ENCODE results near the gene TRAM2. TPM values are rescaled to one million over a fixed set of nuclear protein-coding genes. Genes with fewer than 3 reads are reported as not detected.

The TRAM2 gene
- total and polyA plus RNA-seq, 2 of the 13 experiments (the other 11 are each of a cell fraction or from before 2014, with no cell fraction given) = 49.1 to 72.5 TPM

GRCh38 chr6:52577022-52577777 is at the start of gene TRAM2 (continued):
- TF ChIP-seq PTBP1 (IDR thresholded peaks at IDR 0.05; ENCODE audit: low read depth, low read length, poor library complexity, severe bottlenecking) = peak; percentile 45
- TF ChIP-seq RARA (CRISPR knock-in tag; IDR thresholded peaks at IDR 0.05) = peak; percentile 29; the same call in 1 of the 2 replicates
- 0 out of 2 replicates have a peak, but pooled peaks have one; percentile 3 for TF ChIP-seq ZNF343 (CRISPR knock-in tag; IDR thresholded peaks at IDR 0.05)
- TF ChIP-seq ZNF772 (CRISPR knock-in tag; IDR thresholded peaks at IDR 0.05) = peak; percentile 90; the same call in 1 of the 2 replicates
- TF ChIP-seq, protein P1, sequence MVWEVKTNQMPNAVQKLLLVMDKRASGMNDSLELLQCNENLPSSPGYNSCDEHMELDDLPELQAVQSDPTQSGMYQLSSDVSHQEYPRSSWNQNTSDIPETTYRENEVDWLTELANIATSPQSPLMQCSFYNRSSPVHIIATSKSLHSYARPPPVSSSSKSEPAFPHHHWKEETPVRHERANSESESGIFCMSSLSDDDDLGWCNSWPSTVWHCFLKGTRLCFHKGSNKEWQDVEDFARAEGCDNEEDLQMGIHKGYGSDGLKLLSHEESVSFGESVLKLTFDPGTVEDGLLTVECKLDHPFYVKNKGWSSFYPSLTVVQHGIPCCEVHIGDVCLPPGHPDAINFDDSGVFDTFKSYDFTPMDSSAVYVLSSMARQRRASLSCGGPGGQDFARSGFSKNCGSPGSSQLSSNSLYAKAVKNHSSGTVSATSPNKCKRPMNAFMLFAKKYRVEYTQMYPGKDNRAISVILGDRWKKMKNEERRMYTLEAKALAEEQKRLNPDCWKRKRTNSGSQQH (CRISPR knock-in tag; IDR thresholded peaks at IDR 0.05; ENCODE audit: low read depth) = no peak; the same call in 1 of the 2 replicates
- no peak for TF ChIP-seq ZNF570 (CRISPR knock-in tag; IDR thresholded peaks at IDR 0.05; ENCODE audit: borderline replicate concordance)
- no peak for TF ChIP-seq NCOR1 (IDR thresholded peaks at IDR 0.05; ENCODE audit: borderline replicate concordance, low read length)
- no peak for TF ChIP-seq RBM22 (optimal IDR thresholded peaks at IDR 0.05; ENCODE audit: low read length)
- TF ChIP-seq NFYC (CRISPR knock-in tag; IDR thresholded peaks at IDR 0.05) = no peak
- TF ChIP-seq HOXA3 (CRISPR knock-in tag; IDR thresholded peaks at IDR 0.05) = peak; percentile 68
- TF ChIP-seq TEF (CRISPR knock-in tag; IDR thresholded peaks at IDR 0.05) = peak; percentile 77; the same call in 1 of the 2 replicates
- TF ChIP-seq RAD21 (CRISPR knock-in tag; IDR thresholded peaks at IDR 0.05) = peak; percentile 82
- 0 out of 2 replicates have a peak, but pooled peaks have one; percentile 48 for TF ChIP-seq REL (CRISPR knock-in tag; conservative IDR thresholded peaks at IDR 0.05)
- no peak for TF ChIP-seq FOXK2 (IDR thresholded peaks at IDR 0.05)
- TF ChIP-seq GLI4 (CRISPR knock-in tag; IDR thresholded peaks at IDR 0.05; ENCODE audit: borderline replicate concordance) = 0 out of 2 replicates have a peak, but pooled peaks have one; percentile 39
- TF ChIP-seq, protein P2, sequence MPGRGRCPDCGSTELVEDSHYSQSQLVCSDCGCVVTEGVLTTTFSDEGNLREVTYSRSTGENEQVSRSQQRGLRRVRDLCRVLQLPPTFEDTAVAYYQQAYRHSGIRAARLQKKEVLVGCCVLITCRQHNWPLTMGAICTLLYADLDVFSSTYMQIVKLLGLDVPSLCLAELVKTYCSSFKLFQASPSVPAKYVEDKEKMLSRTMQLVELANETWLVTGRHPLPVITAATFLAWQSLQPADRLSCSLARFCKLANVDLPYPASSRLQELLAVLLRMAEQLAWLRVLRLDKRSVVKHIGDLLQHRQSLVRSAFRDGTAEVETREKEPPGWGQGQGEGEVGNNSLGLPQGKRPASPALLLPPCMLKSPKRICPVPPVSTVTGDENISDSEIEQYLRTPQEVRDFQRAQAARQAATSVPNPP (CRISPR knock-in tag; IDR thresholded peaks at IDR 0.05) = 0 out of 2 replicates have a peak, but pooled peaks have one; percentile 30
- peak; percentile 86; the same call in 1 of the 2 replicates for TF ChIP-seq ARHGAP35 (CRISPR knock-in tag; IDR thresholded peaks at IDR 0.05; ENCODE audit: borderline replicate concordance)
- TF ChIP-seq ZNF501 (CRISPR knock-in tag; IDR thresholded peaks at IDR 0.05) = no peak; the same call in 1 of the 2 replicates
- peak; percentile 62 for TF ChIP-seq DMAP1 (CRISPR knock-in tag; IDR thresholded peaks at IDR 0.05)
- TF ChIP-seq PHF8 (CRISPR knock-in tag; IDR thresholded peaks at IDR 0.05) = peak; percentile 93
- peak; percentile 11; the same call in 1 of the 2 replicates for TF ChIP-seq ATF3 (CRISPR knock-in tag; IDR thresholded peaks at IDR 0.05)
- peak; percentile 42; the same call in 1 of the 2 replicates for TF ChIP-seq IRX3 (CRISPR knock-in tag; IDR thresholded peaks at IDR 0.05; ENCODE audit: borderline replicate concordance, low read depth)
- peak; percentile 82; the same call in 1 of the 2 replicates for TF ChIP-seq ZNF816 (CRISPR knock-in tag; IDR thresholded peaks at IDR 0.05; ENCODE audit: borderline replicate concordance)
- TF ChIP-seq SNAPC5 (CRISPR knock-in tag; IDR thresholded peaks at IDR 0.05; ENCODE audit: borderline replicate concordance) = no peak; the same call in 1 of the 2 replicates
- TF ChIP-seq ZNF598 (CRISPR knock-in tag; IDR thresholded peaks at IDR 0.05; ENCODE audit: borderline replicate concordance) = no peak
- TF ChIP-seq AKAP8 (CRISPR knock-in tag; IDR thresholded peaks at IDR 0.05) = peak; percentile 82
- peak; percentile 60 for TF ChIP-seq KDM2A (CRISPR knock-in tag; IDR thresholded peaks at IDR 0.05; ENCODE audit: borderline replicate concordance, low read depth)

All from HepG2 (cell line).